IPS-NIHi7 (cell line): Measurements from ENCODE around the gene PANX2.

Source experiments
- DNase-seq: peaks from one replicate; pipeline ENCODE4 v3.0.0; 2012; ENCODE audit warnings: mixed read lengths; ENCODE audit errors: extremely low spot score

Gene PANX2

DNA sequence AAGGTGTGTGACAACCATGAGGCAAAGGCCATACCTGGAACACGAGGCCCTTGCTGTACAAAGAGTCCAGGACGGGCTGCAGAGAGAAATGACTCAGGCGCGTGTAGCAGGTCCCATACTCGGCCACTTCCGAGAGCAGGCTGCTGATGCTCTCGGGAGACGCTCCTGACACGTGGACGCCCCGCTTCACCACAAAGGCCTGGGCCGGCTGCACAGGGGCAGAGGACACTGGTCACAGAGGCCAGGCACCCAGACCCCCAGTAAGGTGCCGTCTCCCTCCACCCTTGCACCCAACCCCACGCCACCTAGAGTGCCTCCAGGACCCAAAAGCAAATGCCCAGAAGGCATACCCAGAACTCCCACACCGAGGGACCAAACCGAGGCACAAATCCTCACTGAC lies 58.8 kb downstream of the PANX2 start:
- no peak for DNase-seq
